Esophagus squamous epithelium (tissue), 4 donors: Measurements from ENCODE around the gene IP6K1.

Source experiments
- POLR2A ChIP-seq, 4 donors: fragments of 450-650 bp; IDR thresholded peaks; one replicate each; pipeline ENCODE4 v1.6.1; 2017; ENCODE audit warnings: antibody characterized with exemption in 4 of 4, mild to moderate bottlenecking in 4 of 4, moderate library complexity in 3 of 4
- TF ChIP-seq, protein P1 (sequence below), 6 experiments: fragments of 450-650 bp in 4 of 6; fragments of 200-600 bp in 2 of 6; sonication (generic) in 2 of 6; IDR thresholded peaks; one replicate each; pipeline ENCODE4 v1.5.1; 2016 to 2019; ENCODE audit warnings: antibody characterized with exemption in 6 of 6, mild to moderate bottlenecking in 4 of 6, moderate library complexity in 4 of 6

DNA sequence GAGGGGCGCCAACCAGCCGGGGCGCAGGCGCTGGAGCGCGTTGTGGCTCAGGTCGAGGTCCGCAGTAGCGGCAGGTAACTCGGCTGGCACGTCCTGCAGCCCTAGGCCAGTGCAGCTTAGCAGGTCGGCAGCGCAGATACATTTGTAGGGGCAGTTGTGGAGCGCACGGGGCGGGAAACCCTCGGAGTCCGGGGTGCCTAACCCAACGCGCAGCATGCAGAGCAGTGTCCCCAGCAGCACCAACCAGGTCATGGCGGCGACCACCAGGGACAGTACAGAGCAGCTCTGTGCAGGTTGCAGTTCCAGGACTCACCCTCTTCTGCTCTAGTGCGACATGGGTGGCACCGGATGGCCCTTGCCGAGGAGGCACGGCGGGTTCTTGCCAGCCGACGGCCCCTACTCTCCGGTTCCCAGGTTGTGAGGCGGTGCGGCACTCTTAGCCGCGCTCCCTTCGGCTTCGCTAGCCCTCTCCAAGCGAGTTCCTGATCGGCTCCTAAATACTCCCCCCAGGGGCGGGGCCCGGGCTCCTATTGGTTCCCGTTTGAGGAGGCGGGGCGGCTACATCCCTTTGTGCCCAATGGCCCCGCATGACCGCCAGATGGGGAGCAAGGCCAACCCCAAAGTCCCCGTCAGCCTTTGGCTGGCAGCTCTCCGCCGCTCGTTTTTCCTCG lies 67.0 kb downstream of the IP6K1 start, which contains the start of gene AMIGO3:
- peak in 3 of 4 donors; percentile 78 to 83 (median 79) for TF ChIP-seq POLR2A (IDR thresholded peaks at IDR 0.05)
- TF ChIP-seq, protein P1, sequence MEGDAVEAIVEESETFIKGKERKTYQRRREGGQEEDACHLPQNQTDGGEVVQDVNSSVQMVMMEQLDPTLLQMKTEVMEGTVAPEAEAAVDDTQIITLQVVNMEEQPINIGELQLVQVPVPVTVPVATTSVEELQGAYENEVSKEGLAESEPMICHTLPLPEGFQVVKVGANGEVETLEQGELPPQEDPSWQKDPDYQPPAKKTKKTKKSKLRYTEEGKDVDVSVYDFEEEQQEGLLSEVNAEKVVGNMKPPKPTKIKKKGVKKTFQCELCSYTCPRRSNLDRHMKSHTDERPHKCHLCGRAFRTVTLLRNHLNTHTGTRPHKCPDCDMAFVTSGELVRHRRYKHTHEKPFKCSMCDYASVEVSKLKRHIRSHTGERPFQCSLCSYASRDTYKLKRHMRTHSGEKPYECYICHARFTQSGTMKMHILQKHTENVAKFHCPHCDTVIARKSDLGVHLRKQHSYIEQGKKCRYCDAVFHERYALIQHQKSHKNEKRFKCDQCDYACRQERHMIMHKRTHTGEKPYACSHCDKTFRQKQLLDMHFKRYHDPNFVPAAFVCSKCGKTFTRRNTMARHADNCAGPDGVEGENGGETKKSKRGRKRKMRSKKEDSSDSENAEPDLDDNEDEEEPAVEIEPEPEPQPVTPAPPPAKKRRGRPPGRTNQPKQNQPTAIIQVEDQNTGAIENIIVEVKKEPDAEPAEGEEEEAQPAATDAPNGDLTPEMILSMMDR (IDR thresholded peaks at IDR 0.05): peak; percentile 28 to 64 (median 50)
